Small intestine (tissue), 7 donors: ENCODE data around the gene ERC1. TPM values are rescaled to one million over a fixed set of nuclear protein-coding genes. Genes with fewer than 3 reads are reported as not detected.

ENCODE experiments used
- DNase-seq, 2 donors: peaks; one replicate each; pipeline versions ENCODE4 v3.0.0 to v3.0.0-alpha.2; 2013
- FAIRE-seq: peaks from 2 replicates; lab custom pipeline; 2012; peaks lifted over from hg19 to GRCh38; lab: Jason Lieb, UNC
- H3K27ac ChIP-seq, 3 donors: one replicate each; pipeline ENCODE4 v1.5.1; 2013; ENCODE audit warnings: low read length in 2 of 3, mild to moderate bottlenecking in 2 of 3, control low read depth in 1 of 3, inconsistent platforms in 1 of 3, low read depth in 1 of 3, moderate library complexity in 1 of 3
- H3K27me3 ChIP-seq, 3 donors: one replicate each; pipeline ENCODE4 v1.6.1; 2013; ENCODE audit warnings: low read length in 3 of 3, inconsistent platforms in 1 of 3; ENCODE audit not compliant: control insufficient read depth in 3 of 3, insufficient read depth in 3 of 3
- H3K36me3 ChIP-seq, 3 donors: one replicate each; pipeline ENCODE4 v1.6.1; 2013; ENCODE audit warnings: low read length in 3 of 3, inconsistent platforms in 1 of 3, low read depth in 1 of 3, mild to moderate bottlenecking in 1 of 3, moderate library complexity in 1 of 3; ENCODE audit not compliant: control insufficient read depth in 3 of 3, insufficient read depth in 2 of 3
- H3K4me1 ChIP-seq, 3 donors: one replicate each; pipeline ENCODE4 v1.6.1; 2013; ENCODE audit warnings: low read length in 2 of 3, inconsistent platforms in 1 of 3, low read depth in 1 of 3, mild to moderate bottlenecking in 1 of 3, moderate library complexity in 1 of 3; ENCODE audit not compliant: control insufficient read depth in 3 of 3, insufficient read depth in 2 of 3
- H3K4me3 ChIP-seq, 3 donors: one replicate each; pipeline ENCODE4 v1.5.1; 2013; ENCODE audit warnings: low read length in 3 of 3, control low read depth in 1 of 3, inconsistent platforms in 1 of 3, low read depth in 1 of 3, mild to moderate bottlenecking in 1 of 3, moderate library complexity in 1 of 3
- H3K9me3 ChIP-seq, 2 donors: one replicate each; pipeline ENCODE4 v1.6.1; 2013; ENCODE audit warnings: low read depth in 1 of 2, low read length in 1 of 2; ENCODE audit not compliant: control insufficient read depth in 2 of 2, insufficient read depth in 1 of 2
- WGBS, 3 donors: extraction: QIAGEN DNeasy Blood & Tissue Kit; methylation state at CpG; one replicate each; pipeline ENCODE4 v1.1.7; 2013; 5-methylcytosine and 5-hydroxymethylcytosine counted together
- polyA plus RNA-seq, 4 donors: library from polyadenylated mRNA; stranded (reverse) in 3 of 4; unstranded in 1 of 4; fragments of 200-250 nt in 3 of 4; fragments of 120-200 nt in 1 of 4; gene quantifications; one replicate each; pipeline versions ENCODE4 v1.2.1 to v1.2.3, GENCODE V29; 2013
- donor health status: healthy with polysubstance abuse.
- donor health status: control.
- donor health status: control.
- donor health status: Bipolar disorder and iron deficiency.
- donor health status: healthy.

The ERC1 gene
- polyA plus RNA-seq, 4 donors, result 1.8 to 16.7 (median 6.1) TPM

DNA sequence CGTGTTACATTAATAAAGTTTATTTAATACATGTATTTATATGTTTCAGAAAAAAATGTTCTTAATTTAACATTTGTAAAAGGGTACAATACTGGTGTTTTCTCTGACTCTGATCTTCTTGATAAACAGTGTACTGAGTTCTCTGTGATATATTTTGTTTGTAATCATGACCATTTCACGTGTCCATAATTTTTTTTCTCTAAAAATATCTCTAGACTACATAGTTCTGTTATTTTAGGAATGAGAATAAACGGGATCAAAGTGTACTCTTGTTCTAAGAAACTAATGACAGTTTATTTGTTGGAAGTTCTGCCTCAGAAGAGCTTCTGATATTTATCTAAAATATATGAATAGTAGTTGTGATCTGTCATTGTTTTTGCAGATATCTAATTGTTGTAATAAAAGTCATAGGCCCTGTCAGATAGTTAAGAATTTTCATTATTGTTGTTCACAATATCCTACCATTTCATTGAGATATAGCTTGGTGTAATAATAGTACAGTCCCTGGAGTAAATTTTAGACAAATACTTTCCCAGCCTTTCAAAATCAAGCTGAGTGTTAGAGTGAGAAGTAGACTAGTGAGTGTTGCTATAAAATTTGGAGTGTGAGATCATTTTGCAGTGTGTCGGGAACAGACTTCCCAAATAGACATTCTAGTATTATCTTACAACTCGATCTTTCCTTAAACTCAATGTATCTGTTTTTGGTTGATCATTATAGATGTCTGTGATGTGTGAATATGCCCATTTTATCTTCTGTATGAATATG, 86.2 kb downstream of the ERC1 start:
- H3K27me3 ChIP-seq, result no peaks in the 10 kb centered on the region
- no peak for DNase-seq
- H3K36me3 ChIP-seq, result no peaks in the 10 kb centered on the region
- WGBS, 3 donors, result 65 to 73% (median 72%) methylated on average over 5 of the region's 5 CpGs
- H3K4me1 ChIP-seq, result no peaks in the 10 kb centered on the region
- no peaks in the 10 kb centered on the region for H3K9me3 ChIP-seq
- H3K27ac ChIP-seq, result no peak overlapping the region
- FAIRE-seq, result no peak
- H3K4me3 ChIP-seq, result no peak overlapping the region

DNA sequence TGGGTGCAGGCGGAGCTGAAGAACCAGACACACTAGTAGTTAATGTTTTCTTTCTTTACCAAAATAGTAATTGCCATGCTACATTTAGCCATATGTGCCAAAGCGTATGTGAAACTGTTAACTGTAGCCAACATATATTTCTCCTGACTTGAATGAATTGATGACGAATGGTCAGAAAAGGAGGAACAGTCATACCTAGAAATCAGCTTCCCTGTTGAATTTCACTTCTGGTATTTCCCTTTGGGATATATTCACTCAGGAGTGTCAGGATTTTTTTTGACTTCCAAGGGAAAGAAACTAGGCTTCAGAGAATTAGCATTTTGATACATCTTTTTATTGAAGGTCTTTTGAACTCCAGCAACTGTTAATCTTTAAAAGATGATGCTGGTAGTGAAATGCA, 87.0 kb downstream of the ERC1 start:
- DNase-seq (no peak), FAIRE-seq (no peak)
- no peaks in the 10 kb centered on the region for H3K36me3 ChIP-seq
- H3K9me3 ChIP-seq, result no peaks in the 10 kb centered on the region
- H3K4me1 ChIP-seq, result no peaks in the 10 kb centered on the region
- 82 to 96% (median 86%) methylated on average over 3 of the region's 3 CpGs for WGBS, 3 donors
- H3K27ac ChIP-seq, result no peak overlapping the region
- no peaks in the 10 kb centered on the region for H3K27me3 ChIP-seq
- no peak overlapping the region for H3K4me3 ChIP-seq

DNA sequence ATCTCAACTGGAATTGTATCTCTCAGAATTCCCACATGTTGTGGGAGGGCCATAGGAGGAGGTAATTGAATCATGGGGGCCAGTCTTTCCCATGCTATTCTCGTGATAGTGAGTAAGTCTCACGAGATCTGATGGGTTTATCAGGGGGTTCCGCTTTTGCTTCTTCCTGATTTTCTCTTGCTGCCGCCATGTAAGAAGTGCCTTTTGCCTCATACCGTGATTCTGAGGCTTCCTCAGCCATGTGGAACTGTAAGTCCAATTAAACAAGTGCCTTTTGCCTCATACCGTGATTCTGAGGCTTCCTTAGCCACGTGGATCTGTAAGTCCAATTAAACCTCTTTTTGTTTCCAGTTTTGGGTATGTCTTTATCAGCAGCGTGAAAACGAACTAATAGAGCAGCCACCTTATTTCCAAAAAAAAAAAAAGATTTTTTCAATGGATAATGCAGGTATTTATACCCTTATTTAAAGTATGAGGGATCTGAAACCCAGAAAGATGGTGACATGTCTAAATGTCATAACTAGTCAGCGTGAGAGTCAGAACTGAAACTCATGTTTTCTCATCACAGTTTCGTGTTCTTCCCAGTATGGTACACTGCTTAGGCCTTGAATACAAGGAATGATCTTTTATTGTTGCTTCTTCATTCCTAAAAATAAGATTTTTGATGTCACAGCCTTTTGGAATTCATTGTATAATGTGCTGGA, 89.6 kb downstream of the ERC1 start:
- Histone ChIP-seq H3K4me1 (no peaks in the 10 kb centered on the region), H3K27ac (peak overlapping the region in 1 of 3 donors; percentile 31), H3K4me3 (no peak overlapping the region), H3K9me3 (no peaks in the 10 kb centered on the region), H3K36me3 (no peaks in the 10 kb centered on the region), H3K27me3 (no peaks in the 10 kb centered on the region)
- DNase-seq (no peak), FAIRE-seq (no peak)
- WGBS, 3 donors, result 84 to 93% (median 85%) methylated on average over 11 of the region's 11 CpGs

DNA sequence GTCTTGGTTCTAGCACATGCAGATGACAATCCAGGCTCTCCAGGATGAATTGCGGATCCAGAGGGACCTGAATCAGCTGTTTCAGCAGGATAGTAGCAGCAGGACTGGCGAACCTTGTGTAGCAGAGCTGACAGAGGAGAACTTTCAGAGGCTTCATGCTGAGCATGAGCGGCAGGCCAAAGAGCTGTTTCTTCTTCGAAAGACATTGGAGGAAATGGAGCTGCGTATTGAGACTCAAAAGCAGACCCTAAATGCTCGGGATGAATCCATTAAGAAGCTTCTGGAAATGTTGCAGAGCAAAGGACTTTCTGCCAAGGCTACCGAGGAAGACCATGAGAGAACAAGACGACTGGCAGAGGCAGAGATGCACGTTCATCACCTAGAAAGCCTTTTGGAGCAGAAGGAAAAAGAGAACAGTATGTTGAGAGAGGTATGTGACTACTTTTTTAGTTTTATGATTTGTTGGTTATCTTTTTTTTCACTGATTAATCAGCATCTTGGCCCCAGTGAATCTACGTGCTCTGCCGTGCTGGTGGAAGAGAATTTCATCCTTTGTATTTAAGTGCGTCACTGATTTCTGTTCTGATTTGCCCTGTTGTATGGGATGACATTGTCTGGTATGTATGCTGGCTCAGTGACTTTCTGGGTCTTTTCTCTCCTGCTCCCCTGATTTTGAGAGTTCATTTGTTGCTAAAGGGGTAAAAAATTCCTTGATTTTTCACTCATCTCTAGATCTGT, 92.3 kb downstream of the ERC1 start:
- Histone ChIP-seq H3K9me3 (no peaks in the 10 kb centered on the region), H3K36me3 (no peaks in the 10 kb centered on the region), H3K27me3 (no peaks in the 10 kb centered on the region), H3K27ac (peak overlapping the region in 2 of 3 donors; percentile 2 to 5), H3K4me3 (no peak overlapping the region), H3K4me1 (no peaks in the 10 kb centered on the region)
- FAIRE-seq, result no peak
- DNase-seq, result no peak
- WGBS, 3 donors, result 71 to 78% (median 78%) methylated on average over 12 of the region's 12 CpGs

DNA sequence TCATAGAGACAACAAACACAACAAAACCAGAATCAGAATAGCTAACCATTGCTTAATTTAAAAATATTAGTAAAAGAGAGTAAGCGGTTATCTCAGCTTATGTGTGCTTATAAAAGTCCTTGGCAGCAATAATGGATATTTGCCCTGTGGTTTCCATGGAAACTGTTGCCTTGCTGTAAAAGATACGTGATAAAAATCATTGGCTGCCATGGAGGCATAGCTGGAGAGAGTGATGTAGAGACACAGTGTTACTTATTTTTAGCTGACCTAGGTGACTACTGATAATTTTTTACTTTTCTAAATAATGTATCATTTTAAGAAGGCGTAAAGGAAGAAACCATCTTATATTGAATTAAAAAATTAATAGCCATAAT, 92.9 kb downstream of the ERC1 start:
- H3K4me1 ChIP-seq, result no peaks in the 10 kb centered on the region
- no peaks in the 10 kb centered on the region for H3K36me3 ChIP-seq
- peak overlapping the region in 1 of 3 donors; percentile 5 for H3K27ac ChIP-seq
- DNase-seq (peak; percentile 35 to 68), FAIRE-seq (no peak)
- no peaks in the 10 kb centered on the region for H3K9me3 ChIP-seq
- H3K4me3 ChIP-seq, result no peak overlapping the region
- WGBS, 3 donors, result 48 to 55% (median 51%) methylated on average over 3 of the region's 3 CpGs
- H3K27me3 ChIP-seq, result no peaks in the 10 kb centered on the region

DNA sequence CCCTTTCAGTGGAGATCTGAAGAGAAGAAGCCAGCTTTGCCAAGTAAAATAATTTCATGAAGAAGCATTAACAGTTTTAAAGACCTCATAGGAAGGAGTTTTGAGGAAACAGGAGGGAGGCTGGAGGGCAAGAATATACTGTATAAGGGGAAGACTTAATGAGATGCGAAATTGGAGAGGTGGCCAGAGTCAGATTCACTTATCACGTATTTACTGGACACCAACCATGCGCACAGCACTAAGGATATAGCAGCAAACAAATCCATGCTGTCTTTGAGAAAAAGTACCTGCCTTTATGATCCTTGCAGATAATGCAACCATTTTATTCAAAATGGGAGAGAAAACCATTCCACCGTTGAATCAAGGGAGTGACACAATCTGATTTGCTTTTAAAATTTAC, 100.3 kb downstream of the ERC1 start:
- WGBS, 3 donors, result 68 to 83% (median 82%) methylated on average over 4 of the region's 4 CpGs
- H3K4me1 ChIP-seq, result no peaks in the 10 kb centered on the region
- H3K9me3 ChIP-seq, result no peaks in the 10 kb centered on the region
- FAIRE-seq (no peak), DNase-seq (no peak)
- H3K36me3 ChIP-seq, result no peaks in the 10 kb centered on the region
- H3K27ac ChIP-seq, result no peak overlapping the region
- H3K27me3 ChIP-seq, result no peaks in the 10 kb centered on the region
- no peak overlapping the region for H3K4me3 ChIP-seq

DNA sequence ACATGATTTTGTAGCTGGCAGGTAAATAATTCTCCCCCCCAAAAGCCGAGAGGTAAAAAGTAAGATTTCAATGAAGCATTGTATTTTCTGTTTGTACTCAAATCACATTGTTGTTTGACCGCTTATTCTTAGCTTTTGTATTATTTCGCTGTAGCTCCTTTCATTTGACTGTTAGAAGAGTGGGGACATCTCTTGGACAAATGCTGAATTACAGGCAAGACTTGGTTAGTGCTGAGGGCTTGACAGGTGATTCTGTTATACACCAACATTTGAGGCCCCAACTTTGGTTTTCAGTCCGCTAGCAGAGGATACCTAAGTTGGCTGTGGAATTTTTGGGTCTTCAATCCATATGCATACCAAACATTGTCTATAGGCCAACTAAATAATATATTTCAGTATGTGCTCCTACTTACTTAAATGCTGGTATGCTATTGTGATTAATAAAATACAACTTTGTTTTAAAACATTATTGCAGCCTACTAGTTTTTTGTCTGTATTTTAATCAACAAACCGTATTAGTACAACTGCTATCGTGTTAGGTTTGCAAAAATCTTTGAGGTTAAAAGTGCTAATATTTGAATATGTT, 102.2 kb downstream of the ERC1 start:
- H3K27me3 ChIP-seq, result no peaks in the 10 kb centered on the region
- no peak overlapping the region for H3K27ac ChIP-seq
- FAIRE-seq (no peak), DNase-seq (peak; percentile 57 to 67)
- no peaks in the 10 kb centered on the region for H3K4me1 ChIP-seq
- H3K36me3 ChIP-seq, result no peaks in the 10 kb centered on the region
- 39 to 41% (median 40%) methylated on average over 6 of the region's 6 CpGs for WGBS, 3 donors
- H3K4me3 ChIP-seq, result no peak overlapping the region
- H3K9me3 ChIP-seq, result no peaks in the 10 kb centered on the region

DNA sequence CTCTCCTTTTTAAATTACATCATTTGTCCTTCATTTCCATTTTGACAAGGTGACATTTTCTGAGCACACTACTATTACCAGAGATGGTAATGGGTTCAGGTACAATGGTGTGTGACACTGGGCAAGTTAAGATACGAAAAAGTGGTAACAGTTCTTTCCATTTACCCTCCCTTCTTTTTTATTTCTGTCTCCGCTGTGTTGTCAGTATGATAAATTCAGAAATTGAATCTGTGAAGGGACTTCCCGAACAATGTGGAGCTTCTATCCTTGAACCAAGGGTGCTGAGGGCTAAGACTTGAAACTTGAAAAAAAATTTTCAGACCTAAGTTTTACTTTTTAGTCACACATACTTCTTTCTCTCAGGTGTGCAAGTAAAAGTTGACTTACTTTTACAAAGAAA, 103.7 kb downstream of the ERC1 start:
- H3K36me3 ChIP-seq, result no peaks in the 10 kb centered on the region
- no peak for DNase-seq
- no peak overlapping the region for H3K4me3 ChIP-seq
- no peak for FAIRE-seq
- H3K4me1 ChIP-seq, result peaks cover 0 to 5% (median 5%) of the 10 kb centered on the region in 3 donors
- no peak overlapping the region for H3K27ac ChIP-seq
- H3K27me3 ChIP-seq, result no peaks in the 10 kb centered on the region
- 86 to 92% (median 87%) methylated on average over 3 of the region's 3 CpGs for WGBS, 3 donors
- no peaks in the 10 kb centered on the region for H3K9me3 ChIP-seq
